GM12878 (cell line): Measurements from ENCODE around the gene MLLT3. TPM values are rescaled to one million over a fixed set of nuclear protein-coding genes. Genes with fewer than 3 reads are reported as not detected.

Experiments used
- ATF2 ChIP-seq: IDR thresholded peaks from 2 replicates; pipeline ENCODE4 v1.6.1; 2012; ENCODE audit warnings: low read length, inconsistent platforms
- BCLAF1 ChIP-seq: fragments of 450-650 bp; IDR thresholded peaks from 2 replicates; pipeline ENCODE4 v1.6.1; 2017; ENCODE audit warnings: antibody characterized with exemption, mild to moderate bottlenecking, moderate library complexity
- CBX5 ChIP-seq: sonication (generic); IDR thresholded peaks from 2 replicates; pipeline ENCODE4 v1.6.1; 2016; ENCODE audit warnings: low read depth, moderate library complexity, mild to moderate bottlenecking, inconsistent platforms
- CEBPB ChIP-seq, 2 experiments: fragments of 150-350 bp in 1 of 2; IDR thresholded peaks; 2 replicates each; pipeline ENCODE4 v1.6.1; 2012 to 2014; ENCODE audit warnings: low read depth in 2 of 2, low read length in 2 of 2, borderline replicate concordance in 1 of 2, inconsistent platforms in 1 of 2
- E2F4 ChIP-seq: IDR thresholded peaks from 2 replicates; pipeline ENCODE4 v1.6.1; 2012; ENCODE audit warnings: low read depth, low read length, improper control_type of control experiment
- EZH2 ChIP-seq: IDR thresholded peaks from 2 replicates; pipeline ENCODE4 v1.6.1; 2012; ENCODE audit warnings: low read depth, mild to moderate bottlenecking, control low read depth, inconsistent platforms, low read length, borderline replicate concordance; ENCODE audit not compliant: control insufficient read depth
- KLF5 ChIP-seq: fragments of 450-650 bp; IDR thresholded peaks from 2 replicates; pipeline ENCODE4 v1.6.1; 2014; ENCODE audit warnings: mild to moderate bottlenecking; ENCODE audit not compliant: partially characterized antibody
- MXI1 ChIP-seq: fragments of 150-350 bp; IDR thresholded peaks from 2 replicates; pipeline ENCODE4 v1.6.1; 2011; ENCODE audit warnings: low read depth, mild to moderate bottlenecking, inconsistent platforms, low read length, improper control_type of control experiment
- NFIC ChIP-seq: IDR thresholded peaks from 2 replicates; pipeline ENCODE4 v1.6.1; 2012; ENCODE audit warnings: low read depth, mild to moderate bottlenecking, inconsistent platforms, low read length, moderate library complexity
- NKRF ChIP-seq: fragments of 450-650 bp; conservative IDR thresholded peaks from 2 replicates; pipeline ENCODE4 v1.6.1; 2017; ENCODE audit warnings: mild to moderate bottlenecking, moderate library complexity
- PAX5 ChIP-seq: IDR thresholded peaks from 2 replicates; pipeline ENCODE4 v1.6.1; 2011; ENCODE audit warnings: low read depth, low read length, borderline replicate concordance
- PAX8 ChIP-seq: fragments of 450-650 bp; IDR thresholded peaks from 2 replicates; pipeline ENCODE4 v1.6.1; 2017; ENCODE audit warnings: mild to moderate bottlenecking, moderate library complexity
- POLR2A ChIP-seq: IDR thresholded peaks from 2 replicates; pipeline ENCODE4 v1.6.1; 2011; ENCODE audit warnings: low read depth, mild to moderate bottlenecking, low read length
- POLR2AphosphoS5 ChIP-seq: IDR thresholded peaks from 2 replicates; pipeline ENCODE4 v1.6.1; 2011; ENCODE audit warnings: mild to moderate bottlenecking, low read length, inconsistent platforms
- RCOR1 ChIP-seq: conservative IDR thresholded peaks from 2 replicates; pipeline ENCODE4 v1.6.1; 2012; ENCODE audit warnings: low read depth, low read length, improper control_type of control experiment
- SP1 ChIP-seq: IDR thresholded peaks from one replicate; pipeline ENCODE4 v1.6.1; 2011; ENCODE audit warnings: low read depth, low read length
- STAT3 ChIP-seq: IDR thresholded peaks from 2 replicates; pipeline ENCODE4 v1.6.1; 2011; ENCODE audit warnings: low read depth, low read length, improper control_type of control experiment
- TAF1 ChIP-seq: IDR thresholded peaks from 2 replicates; pipeline ENCODE4 v1.6.1; 2011; ENCODE audit warnings: mild to moderate bottlenecking, low read depth, low read length, borderline replicate concordance
- TBL1XR1 ChIP-seq: IDR thresholded peaks from 2 replicates; pipeline ENCODE4 v1.6.1; 2012; ENCODE audit warnings: low read depth, low read length, improper control_type of control experiment
- YY1 ChIP-seq: IDR thresholded peaks from 2 replicates; pipeline ENCODE4 v1.6.1; 2011; ENCODE audit warnings: low read depth, mild to moderate bottlenecking, low read length
- ZBED1 ChIP-seq: IDR thresholded peaks from 2 replicates; pipeline ENCODE4 v1.6.1; 2016; ENCODE audit warnings: borderline replicate concordance
- ZNF207 ChIP-seq: fragments of 450-650 bp; IDR thresholded peaks from 2 replicates; pipeline ENCODE4 v1.6.1; 2014; ENCODE audit warnings: antibody characterized with exemption, mild to moderate bottlenecking, borderline replicate concordance
- ZNF24 ChIP-seq: fragments of 450-650 bp; IDR thresholded peaks from 2 replicates; pipeline ENCODE4 v1.6.1; 2017; ENCODE audit warnings: antibody characterized with exemption, mild to moderate bottlenecking
- ZNF384 ChIP-seq: IDR thresholded peaks from 2 replicates; pipeline ENCODE4 v1.6.1; 2012; ENCODE audit warnings: low read depth, mild to moderate bottlenecking, low read length, improper control_type of control experiment, borderline replicate concordance
- polyA plus RNA-seq, 11 experiments: library from polyadenylated mRNA; depleted of rRNA in 4 of 11; unstranded in 6 of 11; stranded (reverse) in 5 of 11; fragments of >200 nt; fragmentation: Nextera tagmentation in 4 of 11; fragmentation: Illumina TruSeq in 1 of 11; extraction: Ambion mirVana in 4 of 11; extraction: Trizol in 1 of 11; gene quantifications; 1 replicate in 1 of 11; 2 replicates in 10 of 11; pipeline versions ENCODE4 v1.2.1 to v1.2.3, GENCODE V29; 2011 to 2016; ENCODE audit warnings: inconsistent platforms in 2 of 11, missing spikeins in 2 of 11, low read depth in 1 of 11
- total RNA-seq, 4 experiments: library from RNA; depleted of rRNA in 3 of 4; stranded (reverse); fragments of >200 nt in 3 of 4; fragmentation: Illumina TruSeq in 1 of 4; extraction: Trizol in 1 of 4; gene quantifications; 2 replicates each; pipeline versions ENCODE4 v1.2.1 to v1.2.3, GENCODE V29; 2013 to 2021

Gene MLLT3
- total and polyA plus RNA-seq, 10 of the 15 experiments (the other 5 are each of a cell fraction or from before 2014, with no cell fraction given) = 17.7 to 72.3 (median 35.6) TPM

- TF ChIP-seq BCLAF1 (no peak), POLR2AphosphoS5 (peak; percentile 79), SP1 (peak; percentile 81), TAF1 (peak; percentile 11; the same call in 1 of the 2 replicates), KLF5 (peak; percentile 35), YY1 (peak; percentile 84), NKRF (0 out of 2 replicates have a peak, but pooled peaks have one; percentile 27), ZNF24 (peak; percentile 50; the same call in 1 of the 2 replicates), POLR2A (peak; percentile 46; the same call in 1 of the 2 replicates), PAX5 (peak; percentile 90), PAX8 (peak; percentile 87), CBX5 (peak; percentile 97), MXI1 (peak; percentile 84), ZNF207 (peak; percentile 85; the same call in 1 of the 2 replicates), ZNF384 (no peak), RCOR1 (peak; percentile 91; the same call in 1 of the 2 replicates), STAT3 (0 out of 2 replicates have a peak, but pooled peaks have one; percentile 74), NFIC (peak; percentile 93), ATF2 (peak; percentile 100), E2F4 (no peak), EZH2 (peak; percentile 87; the same call in 1 of the 2 replicates), CEBPB (IDR thresholded peaks at IDR 0.05; ENCODE audit: borderline replicate concordance in 1 of 2, low read depth in 2 of 2, low read length in 2 of 2) (no peak), ZBED1 (peak; percentile 98), TBL1XR1 (peak; percentile 90)
Measured at GRCh38 chr9:20640331-20641187, 18.3 kb upstream of the MLLT3 start (continued).
